OCI-LY1 (cell line): ENCODE results near the gene CNOT3.
A peak's percentile ranks its signal among the peaks of the same experiment; 100 is the strongest.
"Not testable (repeated sequence)": the region's sequence is repeated elsewhere in the genome, so short reads cannot be mapped to it uniquely, and the experiment has no call there.

Experiments
- H2AFZ ChIP-seq: fragments of 200-600 bp; sonication (generic), shearing (Covaris generic); 2 replicates; pipeline ENCODE4 v1.6.0; 2014; ENCODE audit warnings: antibody characterized with exemption, mild to moderate bottlenecking, low read length
- H3F3A ChIP-seq: fragments of 200-600 bp; sonication (generic), shearing (Covaris generic); 2 replicates; pipeline ENCODE4 v1.6.0; 2014; ENCODE audit warnings: mild to moderate bottlenecking, antibody characterized with exemption, low read length, moderate library complexity; ENCODE audit not compliant: insufficient read depth
- H3K27ac ChIP-seq: fragments of 200-600 bp; sonication (generic); 2 replicates; pipeline ENCODE4 v1.5.1; 2014; ENCODE audit warnings: low read length, mixed run types, mild to moderate bottlenecking, low read depth; ENCODE audit not compliant: poor library complexity, severe bottlenecking
- H3K27me3 ChIP-seq: fragments of 200-600 bp; sonication (generic); 2 replicates; pipeline ENCODE4 v1.6.0; 2014; ENCODE audit warnings: antibody characterized with exemption, mild to moderate bottlenecking, low read length, moderate library complexity; ENCODE audit not compliant: insufficient read depth
- H3K36me3 ChIP-seq: fragments of 200-600 bp; sonication (generic); 2 replicates; pipeline ENCODE4 v1.6.1; 2014; ENCODE audit warnings: mild to moderate bottlenecking, antibody characterized with exemption, low read length, moderate library complexity, mixed read lengths; ENCODE audit not compliant: insufficient read depth
- H3K4me1 ChIP-seq: fragments of 200-600 bp; sonication (generic); 2 replicates; pipeline ENCODE4 v1.5.1; 2014; ENCODE audit warnings: mild to moderate bottlenecking, low read length, moderate library complexity; ENCODE audit not compliant: insufficient read depth, severe bottlenecking
- H3K4me2 ChIP-seq: fragments of 200-600 bp; sonication (generic), shearing (Covaris generic); 2 replicates; pipeline ENCODE4 v1.6.1; 2014; ENCODE audit warnings: low read length
- H3K4me3 ChIP-seq: fragments of 200-600 bp; sonication (generic); 2 replicates; pipeline ENCODE4 v1.5.1; 2014; ENCODE audit warnings: low read length, low read depth, mild to moderate bottlenecking, mixed read lengths; ENCODE audit not compliant: poor library complexity, severe bottlenecking
- H3K79me2 ChIP-seq: fragments of 200-600 bp; shearing (Covaris generic); 2 replicates; pipeline ENCODE4 v1.6.1; 2016; ENCODE audit warnings: mixed run types, low read length, mixed read lengths; ENCODE audit not compliant: insufficient read depth
- H3K9ac ChIP-seq: fragments of 200-600 bp; sonication (generic), shearing (Covaris generic); 2 replicates; pipeline ENCODE4 v1.6.1; 2014; ENCODE audit warnings: mild to moderate bottlenecking, low read length, mixed read lengths
- H3K9me2 ChIP-seq: fragments of 200-600 bp; sonication (generic), shearing (Covaris generic); 2 replicates; pipeline ENCODE4 v1.6.1; 2014; ENCODE audit warnings: low read depth, mild to moderate bottlenecking, low read length, mixed read lengths
- H3K9me3 ChIP-seq: fragments of 200-600 bp; shearing (Covaris generic); 2 replicates; pipeline ENCODE4 v1.6.1; 2014; ENCODE audit warnings: low read length, mixed read lengths
- H4K20me1 ChIP-seq: fragments of 200-600 bp; sonication (generic), shearing (Covaris generic); 2 replicates; pipeline ENCODE4 v1.6.0; 2016; ENCODE audit warnings: mild to moderate bottlenecking, low read length; ENCODE audit not compliant: insufficient read depth
- EZH2 ChIP-seq: fragments of 200-600 bp; sonication (generic), shearing (Covaris generic); IDR thresholded peaks from 2 replicates; pipeline ENCODE4 v1.8.0; 2017; ENCODE audit warnings: borderline replicate concordance, mixed run types, mild to moderate bottlenecking, antibody characterized with exemption, low read length, moderate library complexity, mixed read lengths
- TF ChIP-seq, protein P1 (sequence below): fragments of 200-600 bp; sonication (generic), shearing (Covaris generic); IDR thresholded peaks from 2 replicates; pipeline ENCODE4 v1.5.1; 2017; ENCODE audit warnings: mild to moderate bottlenecking, antibody characterized with exemption, low read length, moderate library complexity, mixed read lengths

The CNOT3 gene

GRCh38 chr19:54169149-54169740 lies 31.7 kb downstream of the CNOT3 start:
- no peaks in the 10 kb centered on the region for H3K79me2 ChIP-seq
- H3K4me3 ChIP-seq, result no peak overlapping the region
- no peaks in the 10 kb centered on the region for H3K9me2 ChIP-seq
- no peak overlapping the region for H3K27ac ChIP-seq
- no peaks in the 10 kb centered on the region for H4K20me1 ChIP-seq
- no peak overlapping the region for H3K9ac ChIP-seq
- TF ChIP-seq EZH2, result no peak
- TF ChIP-seq, protein P1, sequence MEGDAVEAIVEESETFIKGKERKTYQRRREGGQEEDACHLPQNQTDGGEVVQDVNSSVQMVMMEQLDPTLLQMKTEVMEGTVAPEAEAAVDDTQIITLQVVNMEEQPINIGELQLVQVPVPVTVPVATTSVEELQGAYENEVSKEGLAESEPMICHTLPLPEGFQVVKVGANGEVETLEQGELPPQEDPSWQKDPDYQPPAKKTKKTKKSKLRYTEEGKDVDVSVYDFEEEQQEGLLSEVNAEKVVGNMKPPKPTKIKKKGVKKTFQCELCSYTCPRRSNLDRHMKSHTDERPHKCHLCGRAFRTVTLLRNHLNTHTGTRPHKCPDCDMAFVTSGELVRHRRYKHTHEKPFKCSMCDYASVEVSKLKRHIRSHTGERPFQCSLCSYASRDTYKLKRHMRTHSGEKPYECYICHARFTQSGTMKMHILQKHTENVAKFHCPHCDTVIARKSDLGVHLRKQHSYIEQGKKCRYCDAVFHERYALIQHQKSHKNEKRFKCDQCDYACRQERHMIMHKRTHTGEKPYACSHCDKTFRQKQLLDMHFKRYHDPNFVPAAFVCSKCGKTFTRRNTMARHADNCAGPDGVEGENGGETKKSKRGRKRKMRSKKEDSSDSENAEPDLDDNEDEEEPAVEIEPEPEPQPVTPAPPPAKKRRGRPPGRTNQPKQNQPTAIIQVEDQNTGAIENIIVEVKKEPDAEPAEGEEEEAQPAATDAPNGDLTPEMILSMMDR, result no peak
- H3F3A ChIP-seq, result no peaks in the 10 kb centered on the region
- peaks cover 3% of the 10 kb centered on the region for H3K4me1 ChIP-seq
- no peaks in the 10 kb centered on the region for H3K9me3 ChIP-seq
- H3K27me3 ChIP-seq, result no peaks in the 10 kb centered on the region; the same call in 1 of the 2 replicates
- no peaks in the 10 kb centered on the region; the same call in 1 of the 2 replicates for H3K36me3 ChIP-seq
- no peak overlapping the region for H2AFZ ChIP-seq
- H3K4me2 ChIP-seq, result no peak overlapping the region

DNA sequence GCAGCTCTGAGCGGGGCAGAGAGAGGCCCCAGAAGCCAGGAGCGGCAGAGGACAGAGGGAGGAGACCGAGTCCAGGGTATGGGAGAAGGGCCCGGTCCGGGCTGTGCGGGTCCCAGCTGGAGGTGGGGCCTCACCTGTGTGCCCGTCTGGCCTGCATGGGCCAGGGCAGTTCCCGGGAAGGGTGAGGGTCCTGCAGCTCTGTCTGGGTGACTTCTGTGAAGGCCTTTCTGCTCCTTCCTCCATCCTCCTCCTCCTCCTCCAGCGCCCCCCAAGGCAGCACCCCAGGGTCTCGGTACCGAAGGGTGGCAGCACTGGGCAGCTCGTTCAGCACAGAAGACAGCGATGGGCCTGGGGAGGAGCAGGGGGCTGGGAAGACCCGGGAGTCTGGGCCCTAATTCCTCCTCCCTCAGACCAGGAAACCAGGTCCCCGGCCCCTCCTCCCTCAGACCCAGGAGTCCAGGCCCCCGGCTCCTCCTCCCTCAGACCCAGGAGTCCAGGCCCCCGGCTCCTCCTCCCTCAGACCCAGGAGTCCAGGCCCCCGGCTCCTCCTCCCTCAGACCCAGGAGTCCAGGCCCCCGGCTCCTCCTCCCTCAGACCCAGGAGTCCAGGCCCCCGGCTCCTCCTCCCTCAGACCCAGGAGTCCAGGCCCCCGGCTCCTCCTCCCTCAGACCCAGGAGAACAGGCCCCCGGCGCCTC lies 34.3 kb downstream of the CNOT3 start:
- not testable (repeated sequence) for H2AFZ ChIP-seq, H3K4me3 ChIP-seq, H3K9me3 ChIP-seq, H3K9me2 ChIP-seq, H3K4me2 ChIP-seq, H3F3A ChIP-seq, H4K20me1 ChIP-seq, H3K27me3 ChIP-seq, H3K27ac ChIP-seq, H3K36me3 ChIP-seq, H3K9ac ChIP-seq, H3K4me1 ChIP-seq, H3K79me2 ChIP-seq

GRCh38 chr19:54172471-54173358 lies 35.2 kb downstream of the CNOT3 start, which contains the start of gene TMC4:
Gene TMC4, minus strand, starts transcription at chr19:54173160. Its CDS starts 43 bp downstream, at chr19:54173117.
- H3K27ac ChIP-seq, result no peak within 1 kb of the TSS
- no peak within 1 kb of the TSS for H2AFZ ChIP-seq
- H3K9ac ChIP-seq, result no peak within 1 kb of the TSS
- H3F3A ChIP-seq, result no peaks in the 10 kb centered on the region
- no peaks in the 10 kb centered on the region for H3K79me2 ChIP-seq
- TF ChIP-seq EZH2, result no peak
- TF ChIP-seq, protein P1, result peak; percentile 17; the same call in 1 of the 2 replicates
- no peaks in the 10 kb centered on the region for H4K20me1 ChIP-seq
- H3K4me1 ChIP-seq, result no peaks in the 10 kb centered on the region
- peaks cover 4% of the 10 kb centered on the region; the same call in 1 of the 2 replicates for H3K36me3 ChIP-seq
- H3K4me2 ChIP-seq, result no peak within 1 kb of the TSS
- H3K4me3 ChIP-seq, result no peak within 1 kb of the TSS
- H3K9me2 ChIP-seq, result no peaks in the 10 kb centered on the region
- no peaks in the 10 kb centered on the region; the same call in 1 of the 2 replicates for H3K27me3 ChIP-seq
- no peaks in the 10 kb centered on the region for H3K9me3 ChIP-seq
